IMR-90 (cell line): Measurements from ENCODE around the gene CTNNAL1. TPM values are rescaled to one million over a fixed set of nuclear protein-coding genes. Genes with fewer than 3 reads are reported as not detected.

ENCODE experiments used
- ATAC-seq: fragments of 200-7000 bp; cut with Tn5 transposase; 2 replicates; pipeline ENCODE4 v1.9.1; 2020; ENCODE audit warnings: low read depth, mild to moderate bottlenecking, moderate library complexity
- BruUV-seq: library from RNA; stranded (reverse); fragments of 400-500 nt; replicated peaks from 2 replicates; lab custom pipeline; 2021; lab: Mats Ljungman, UMichigan
- CTCF ChIA-PET: fragments of 300-600 bp; formaldehyde crosslinking; extraction: SDS; loops from one replicate; lab custom pipeline; 2021; ENCODE audit warnings: antibody characterized with exemption; lab: Yijun Ruan, JAX
- POLR2A ChIA-PET: fragments of 300-600 bp; sonication (Branson Sonifier 250); formaldehyde crosslinking; loops from one replicate; lab custom pipeline; 2022; ENCODE audit warnings: antibody characterized with exemption; ENCODE audit not compliant: unreplicated experiment; lab: Charles Lee
- DNase-seq: peaks from one replicate; pipeline ENCODE4 v3.0.0; 2013
- H2AFZ ChIP-seq: replicated peaks from 2 replicates; pipeline ENCODE3; 2013; ENCODE audit warnings: low read length, mild to moderate bottlenecking; ENCODE audit not compliant: poor library complexity
- H2AK5ac ChIP-seq: 2 replicates; pipeline ENCODE4 v1.6.1; 2013; ENCODE audit warnings: low read depth, low read length, inconsistent platforms
- H2AK9ac ChIP-seq: replicated peaks from 2 replicates; pipeline ENCODE3; 2013; ENCODE audit warnings: mild to moderate bottlenecking, low read depth, low read length, moderate library complexity; ENCODE audit not compliant: poor library complexity
- H2BK120ac ChIP-seq: 2 replicates; pipeline ENCODE4 v1.6.1; 2013; ENCODE audit warnings: low read depth, low read length, inconsistent platforms
- H2BK15ac ChIP-seq: 3 replicates; pipeline ENCODE4 v1.6.1; 2013; ENCODE audit warnings: low read depth, low read length, inconsistent platforms
- H2BK20ac ChIP-seq: 2 replicates; pipeline ENCODE4 v1.6.1; 2013; ENCODE audit warnings: low read depth, mild to moderate bottlenecking, inconsistent platforms, low read length, moderate library complexity
- H2BK5ac ChIP-seq: 2 replicates; pipeline ENCODE4 v1.6.1; 2013; ENCODE audit warnings: mild to moderate bottlenecking, low read depth, low read length, inconsistent platforms; ENCODE audit not compliant: poor library complexity, severe bottlenecking
- H3K14ac ChIP-seq: replicated peaks from 2 replicates; pipeline ENCODE4 v1.6.1; 2013; ENCODE audit warnings: low read depth, low read length, inconsistent platforms
- H3K18ac ChIP-seq: 2 replicates; pipeline ENCODE4 v1.6.1; 2013; ENCODE audit warnings: low read depth, low read length, control low read depth
- H3K23ac ChIP-seq: 2 replicates; pipeline ENCODE4 v1.6.1; 2013; ENCODE audit warnings: low read depth, low read length, inconsistent platforms
- H3K27ac ChIP-seq: 2 replicates; pipeline ENCODE4 v1.5.1; 2013; ENCODE audit warnings: mild to moderate bottlenecking, control low read depth, low read length; ENCODE audit not compliant: insufficient read depth
- H3K27me3 ChIP-seq: 2 replicates; pipeline ENCODE4 v1.6.1; 2013; ENCODE audit warnings: low read length; ENCODE audit not compliant: control insufficient read depth, insufficient read depth
- H3K36me3 ChIP-seq: 2 replicates; pipeline ENCODE4 v1.6.1; 2013; ENCODE audit warnings: low read length, mixed read lengths; ENCODE audit not compliant: control insufficient read depth, insufficient read depth
- H3K4ac ChIP-seq: 2 replicates; pipeline ENCODE4 v1.6.1; 2013; ENCODE audit warnings: low read depth, low read length, inconsistent platforms
- H3K4me1 ChIP-seq: 2 replicates; pipeline ENCODE4 v1.6.1; 2013; ENCODE audit warnings: low read length, mixed read lengths; ENCODE audit not compliant: control insufficient read depth, insufficient read depth
- H3K4me2 ChIP-seq: 2 replicates; pipeline ENCODE4 v1.6.1; 2013; ENCODE audit warnings: low read depth, mild to moderate bottlenecking, control low read depth, low read length, moderate library complexity
- H3K4me3 ChIP-seq: 2 replicates; pipeline ENCODE4 v1.5.1; 2013; ENCODE audit warnings: low read depth, mild to moderate bottlenecking, control low read depth, low read length, moderate library complexity; ENCODE audit not compliant: insufficient read depth
- H3K56ac ChIP-seq: 2 replicates; pipeline ENCODE4 v1.6.1; 2013; ENCODE audit warnings: low read length, inconsistent platforms; ENCODE audit not compliant: insufficient read depth; ENCODE audit errors: extremely low read depth
- H3K79me1 ChIP-seq, 2 experiments: 2 replicates each; pipeline ENCODE4 v1.6.1; 2013; ENCODE audit warnings: low read length in 2 of 2, inconsistent platforms in 1 of 2, low read depth in 1 of 2
- H3K9ac ChIP-seq: 2 replicates; pipeline ENCODE4 v1.6.1; 2013; ENCODE audit warnings: low read depth, low read length, control low read depth
- H3K9me1 ChIP-seq: 2 replicates; pipeline ENCODE4 v1.6.1; 2013; ENCODE audit warnings: low read length, inconsistent platforms; ENCODE audit not compliant: insufficient read depth
- H3K9me3 ChIP-seq: 2 replicates; pipeline ENCODE4 v1.6.1; 2013; ENCODE audit warnings: low read length; ENCODE audit not compliant: control insufficient read depth, insufficient read depth
- H4K20me1 ChIP-seq: 2 replicates; pipeline ENCODE4 v1.6.1; 2013; ENCODE audit warnings: low read length, inconsistent platforms; ENCODE audit not compliant: insufficient read depth
- H4K5ac ChIP-seq: 2 replicates; pipeline ENCODE4 v1.6.1; 2013; ENCODE audit warnings: mild to moderate bottlenecking, low read depth, low read length, control low read depth
- H4K8ac ChIP-seq, 2 experiments: 2 replicates each; pipeline ENCODE4 v1.6.1; 2013; ENCODE audit warnings: low read depth in 2 of 2, low read length in 2 of 2, control low read depth in 1 of 2, inconsistent platforms in 1 of 2
- H4K91ac ChIP-seq: 2 replicates; pipeline ENCODE4 v1.6.1; 2013; ENCODE audit warnings: low read depth, low read length, inconsistent platforms; ENCODE audit not compliant: insufficient read depth
- BHLHE40 ChIP-seq: fragments of 150-350 bp; IDR thresholded peaks from 2 replicates; pipeline ENCODE4 v1.6.1; 2016; ENCODE audit warnings: mild to moderate bottlenecking, low read depth, low read length
- CEBPB ChIP-seq: IDR thresholded peaks from 2 replicates; pipeline ENCODE4 v1.6.1; 2012; ENCODE audit warnings: low read depth, low read length, improper control_type of control experiment
- CHD1 ChIP-seq: IDR thresholded peaks from 2 replicates; pipeline ENCODE4 v1.6.1; 2012; ENCODE audit warnings: low read depth, low read length, improper control_type of control experiment
- FOS ChIP-seq: fragments of 150-350 bp; IDR thresholded peaks from 2 replicates; pipeline ENCODE4 v1.6.1; 2016; ENCODE audit warnings: low read depth, low read length
- MAFK ChIP-seq: IDR thresholded peaks from 2 replicates; pipeline ENCODE4 v1.6.1; 2012; ENCODE audit warnings: low read depth, low read length, improper control_type of control experiment
- MAZ ChIP-seq: IDR thresholded peaks from 2 replicates; pipeline ENCODE4 v1.6.1; 2012; ENCODE audit warnings: low read depth, mild to moderate bottlenecking, low read length, improper control_type of control experiment, moderate library complexity, borderline replicate concordance
- NFE2L2 ChIP-seq: fragments of 150-350 bp; IDR thresholded peaks from 2 replicates; pipeline ENCODE4 v1.6.1; 2016; ENCODE audit warnings: low read depth, mild to moderate bottlenecking, low read length
- RAD21 ChIP-seq: IDR thresholded peaks from 2 replicates; pipeline ENCODE4 v1.6.1; 2012; ENCODE audit warnings: low read length, improper control_type of control experiment
- RCOR1 ChIP-seq: IDR thresholded peaks from 2 replicates; pipeline ENCODE4 v1.6.1; 2012; ENCODE audit warnings: mild to moderate bottlenecking, low read length, improper control_type of control experiment; ENCODE audit not compliant: insufficient replicate concordance
- RFX5 ChIP-seq: IDR thresholded peaks from 2 replicates; pipeline ENCODE4 v1.8.0; 2012; ENCODE audit warnings: low read depth, mild to moderate bottlenecking, low read length, moderate library complexity
- SMC3 ChIP-seq: fragments of 150-350 bp; IDR thresholded peaks from 2 replicates; pipeline ENCODE4 v1.6.1; 2016; ENCODE audit warnings: low read depth, mild to moderate bottlenecking, antibody characterized with exemption, low read length, moderate library complexity
- WGBS, 2 experiments: methylation state at CpG; one replicate each; pipeline versions ENCODE4 v1.1.5 to v1.1.7; 2013; ENCODE audit warnings: missing lambda C conversion rate in 2 of 2; ENCODE audit not compliant: insufficient read length in 1 of 2; ENCODE audit errors: extremely low coverage in 2 of 2; 5-methylcytosine and 5-hydroxymethylcytosine counted together
- dilution Hi-C: fragments of 300-500 bp; cut with HindIII; formaldehyde crosslinking; loops from one replicate; pipeline ENCODE4 v1.14.3; 2018; ENCODE audit warnings: low sequenced_read_pairs; ENCODE audit not compliant: unreplicated experiment
- in situ Hi-C: fragments of 300-500 bp; cut with MboI; formaldehyde crosslinking; loops from 3 replicates; pipeline ENCODE4 v1.14.3; 2019; ENCODE audit warnings: low sequenced_read_pairs, inconsistent platforms, mixed read lengths
- intact Hi-C: fragments of 100-400 bp; cut with micrococcal nuclease; formaldehyde crosslinking; loops from 2 replicates; pipeline ENCODE4 v1.10.0; 2022
- polyA plus RNA-seq, 3 experiments: library from polyadenylated mRNA; depleted of rRNA; stranded (reverse); fragments of >200 nt; gene quantifications; 2 replicates each; pipeline ENCODE4 v1.2.3, GENCODE V29; 2012; ENCODE audit warnings: low replicate concordance in 1 of 3
- total RNA-seq: library from RNA; depleted of rRNA; stranded (reverse); fragments of >200 nt; gene quantifications from 2 replicates; pipeline ENCODE4 v1.2.3, GENCODE V29; 2012
- TF ChIP-seq, protein P1 (sequence below): conservative IDR thresholded peaks from 2 replicates; pipeline ENCODE4 v1.5.1; 2012; ENCODE audit warnings: mild to moderate bottlenecking, low read depth, low read length, improper control_type of control experiment
- TF ChIP-seq, protein P2 (sequence below): fragments of 150-350 bp; IDR thresholded peaks from 2 replicates; pipeline ENCODE4 v1.6.1; 2016; ENCODE audit warnings: low read depth, mild to moderate bottlenecking, low read length, moderate library complexity, borderline replicate concordance

CTNNAL1 gene
- total and polyA plus RNA-seq, 2 of the 4 experiments (the other 2 are of a cell fraction), result 72.3 to 131 TPM

DNA sequence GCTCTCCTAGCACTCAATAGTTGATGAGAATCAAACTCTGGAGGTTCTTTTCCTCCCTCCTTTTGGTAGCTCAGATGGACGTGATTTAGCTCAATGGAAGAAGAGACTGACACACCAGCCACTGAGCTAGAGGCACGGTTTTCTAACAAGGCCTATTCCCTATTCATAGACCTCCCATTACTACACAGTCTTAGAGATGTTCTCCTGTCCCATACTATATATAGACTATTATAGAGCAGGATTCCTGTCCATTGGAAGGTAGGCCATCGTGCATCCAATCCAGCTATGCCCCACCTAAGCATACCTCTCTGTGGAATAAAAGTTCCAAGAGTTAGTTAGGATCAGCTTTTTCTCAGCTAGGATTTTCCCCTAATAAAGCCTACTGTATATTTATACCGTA is 30.3 kb upstream of the CTNNAL1 start:
- H3K9ac ChIP-seq, result no peak overlapping the region
- no peak overlapping the region for H2BK120ac ChIP-seq
- H3K4ac ChIP-seq, result no peak overlapping the region
- H3K18ac ChIP-seq, result no peak overlapping the region
- no peak overlapping the region for H4K5ac ChIP-seq
- DNase-seq (no peak), ATAC-seq (no peak)
- H3K14ac ChIP-seq, result no peak overlapping the region
- no peak overlapping the region for H2AFZ ChIP-seq
- dilution Hi-C loops (no loop called here), in situ Hi-C loops (no loop called here), intact Hi-C loops (no loop called here)
- no peak overlapping the region for H2BK15ac ChIP-seq
- H3K4me2 ChIP-seq, result no peak overlapping the region
- no peaks in the 10 kb centered on the region for H4K20me1 ChIP-seq
- no peak overlapping the region for H3K56ac ChIP-seq
- no peak overlapping the region for H2BK20ac ChIP-seq
- H2AK5ac ChIP-seq, result no peak overlapping the region
- WGBS, 2 experiments, result no CpG with 5 or more reads among the region's 4 CpGs
- no peaks in the 10 kb centered on the region for H3K27me3 ChIP-seq
- H2AK9ac ChIP-seq, result no peak overlapping the region
- H2BK5ac ChIP-seq, result no peak overlapping the region
- no peak overlapping the region for H3K27ac ChIP-seq
- peaks cover 2% of the 10 kb centered on the region; the same call in 1 of the 2 replicates for H3K4me1 ChIP-seq
- no peak overlapping the region for H3K23ac ChIP-seq
- POLR2A ChIA-PET, result no interaction called here
- no TSS peak for BruUV-seq
- H4K8ac ChIP-seq, result no peak overlapping the region
- peaks cover 3% of the 10 kb centered on the region; the same call in 1 of the 2 replicates for H3K9me3 ChIP-seq
- H3K36me3 ChIP-seq, result peaks cover 16% of the 10 kb centered on the region
- CTCF ChIA-PET, result interaction anchor here (0.8 kb wide), 1 partner anchor 9 kb away, joined by 3 read pairs; no protein-coding TSS in a partner anchor
- no peaks in the 10 kb centered on the region for H3K9me1 ChIP-seq
- H3K79me1 ChIP-seq, result peaks cover 17 to 23% of the 10 kb centered on the region in 2 experiments; a peak in 3 of 4 replicates
- no peak overlapping the region for H4K91ac ChIP-seq
- H3K4me3 ChIP-seq, result no peak overlapping the region
- TF ChIP-seq, protein P1, sequence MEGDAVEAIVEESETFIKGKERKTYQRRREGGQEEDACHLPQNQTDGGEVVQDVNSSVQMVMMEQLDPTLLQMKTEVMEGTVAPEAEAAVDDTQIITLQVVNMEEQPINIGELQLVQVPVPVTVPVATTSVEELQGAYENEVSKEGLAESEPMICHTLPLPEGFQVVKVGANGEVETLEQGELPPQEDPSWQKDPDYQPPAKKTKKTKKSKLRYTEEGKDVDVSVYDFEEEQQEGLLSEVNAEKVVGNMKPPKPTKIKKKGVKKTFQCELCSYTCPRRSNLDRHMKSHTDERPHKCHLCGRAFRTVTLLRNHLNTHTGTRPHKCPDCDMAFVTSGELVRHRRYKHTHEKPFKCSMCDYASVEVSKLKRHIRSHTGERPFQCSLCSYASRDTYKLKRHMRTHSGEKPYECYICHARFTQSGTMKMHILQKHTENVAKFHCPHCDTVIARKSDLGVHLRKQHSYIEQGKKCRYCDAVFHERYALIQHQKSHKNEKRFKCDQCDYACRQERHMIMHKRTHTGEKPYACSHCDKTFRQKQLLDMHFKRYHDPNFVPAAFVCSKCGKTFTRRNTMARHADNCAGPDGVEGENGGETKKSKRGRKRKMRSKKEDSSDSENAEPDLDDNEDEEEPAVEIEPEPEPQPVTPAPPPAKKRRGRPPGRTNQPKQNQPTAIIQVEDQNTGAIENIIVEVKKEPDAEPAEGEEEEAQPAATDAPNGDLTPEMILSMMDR, result no peak
- TF ChIP-seq FOS (no peak), NFE2L2 (no peak), RAD21 (no peak), RCOR1 (no peak), RFX5 (no peak), MAZ (no peak), CHD1 (no peak), SMC3 (no peak), CEBPB (no peak), MAFK (no peak), BHLHE40 (no peak)
- TF ChIP-seq, protein P2, sequence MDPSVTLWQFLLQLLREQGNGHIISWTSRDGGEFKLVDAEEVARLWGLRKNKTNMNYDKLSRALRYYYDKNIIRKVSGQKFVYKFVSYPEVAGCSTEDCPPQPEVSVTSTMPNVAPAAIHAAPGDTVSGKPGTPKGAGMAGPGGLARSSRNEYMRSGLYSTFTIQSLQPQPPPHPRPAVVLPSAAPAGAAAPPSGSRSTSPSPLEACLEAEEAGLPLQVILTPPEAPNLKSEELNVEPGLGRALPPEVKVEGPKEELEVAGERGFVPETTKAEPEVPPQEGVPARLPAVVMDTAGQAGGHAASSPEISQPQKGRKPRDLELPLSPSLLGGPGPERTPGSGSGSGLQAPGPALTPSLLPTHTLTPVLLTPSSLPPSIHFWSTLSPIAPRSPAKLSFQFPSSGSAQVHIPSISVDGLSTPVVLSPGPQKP, result no peak
